ENCODE results near the gene KLRC4. TPM values are rescaled to one million over a fixed set of nuclear protein-coding genes. Genes with fewer than 3 reads are reported as not detected.

The KLRC4 gene
- total and polyA plus RNA-seq, 2 of the 4 experiments (the other 2 are of a cell fraction): not detected

DNA sequence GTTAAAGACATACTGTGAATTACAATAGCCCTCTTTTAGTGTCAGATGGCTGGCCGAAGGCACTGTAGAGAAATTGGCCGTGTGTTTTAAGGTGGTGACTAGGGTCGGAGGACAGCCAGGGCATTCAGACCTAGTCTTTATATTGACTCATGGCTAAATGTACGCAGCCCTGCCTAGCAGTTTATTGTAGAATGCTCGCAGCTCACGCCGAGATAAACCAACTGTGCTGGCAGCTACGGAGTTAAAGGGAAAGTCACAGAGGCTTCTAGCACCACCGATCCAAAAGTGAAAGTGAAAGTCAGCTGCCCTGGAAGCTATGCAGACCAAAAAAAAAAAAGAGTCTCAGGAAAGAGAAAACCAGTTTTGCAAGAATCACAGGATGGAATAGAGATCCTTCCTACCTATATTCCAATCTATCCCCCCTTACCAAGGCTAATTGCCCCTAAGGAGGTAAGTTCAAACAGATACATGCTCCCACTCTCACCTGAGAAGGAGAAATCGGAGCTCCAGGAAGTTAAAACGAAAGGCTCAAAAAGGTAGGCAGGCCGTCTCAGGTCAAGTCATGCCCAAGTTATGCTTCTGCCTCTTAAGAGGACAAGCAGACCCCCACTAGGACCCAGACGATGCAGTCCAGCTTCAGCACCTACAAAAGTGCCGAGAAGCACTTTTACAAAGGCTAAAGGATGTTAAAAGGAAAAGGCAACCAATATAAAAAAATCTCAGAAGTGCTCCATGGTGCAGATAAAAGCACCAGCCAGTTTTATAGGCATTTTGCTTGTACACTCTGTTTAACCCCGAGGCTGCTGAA lies 44.5 kb downstream of the KLRC4 start:
- Histone ChIP-seq H3K9ac (ENCODE audit: low read depth, low read length) (peak overlapping the region; percentile 87), H3K18ac (ENCODE audit: low read depth, low read length) (peak overlapping the region; percentile 90), H4K5ac (ENCODE audit: low read depth, low read length) (peak overlapping the region; percentile 95), H2BK5ac (ENCODE audit: low read depth, low read length, poor library complexity, severe bottlenecking) (peak overlapping the region; percentile 75), H2AFZ (replicated peaks; ENCODE audit: low read length, poor library complexity) (peak overlapping the region; percentile 92), H4K8ac (ENCODE audit: low read depth in 2 of 2, low read length in 2 of 2) (peak overlapping the region; percentile 95 to 96), H3K4me3 (ENCODE audit: insufficient read depth, low read depth, low read length) (peak overlapping the region; percentile 54), H4K91ac (ENCODE audit: insufficient read depth, low read depth, low read length) (peak overlapping the region; percentile 97), H3K9me3 (ENCODE audit: control insufficient read depth, insufficient read depth, low read length) (no peaks in the 10 kb centered on the region), H2BK120ac (ENCODE audit: low read depth, low read length) (peak overlapping the region; percentile 94), H3K14ac (replicated peaks; ENCODE audit: low read depth, low read length) (peak overlapping the region; percentile 94), H2BK20ac (ENCODE audit: low read depth, low read length) (peak overlapping the region; percentile 75), H3K36me3 (ENCODE audit: control insufficient read depth, insufficient read depth, low read length) (no peaks in the 10 kb centered on the region), H3K4me2 (ENCODE audit: low read depth, low read length) (peak overlapping the region; percentile 95), H3K23ac (ENCODE audit: low read depth, low read length) (peak overlapping the region; percentile 90), H2AK9ac (replicated peaks; ENCODE audit: low read depth, low read length, poor library complexity) (no peak overlapping the region), H3K56ac (ENCODE audit: extremely low read depth, insufficient read depth, low read length) (peak overlapping the region; percentile 87), H3K9me1 (ENCODE audit: insufficient read depth, low read length) (no peaks in the 10 kb centered on the region), H2AK5ac (ENCODE audit: low read depth, low read length) (no peak overlapping the region), H3K4ac (ENCODE audit: low read depth, low read length) (peak overlapping the region; percentile 92), H3K79me1 (ENCODE audit: low read depth in 1 of 2, low read length in 2 of 2) (no peaks in the 10 kb centered on the region), H3K27me3 (ENCODE audit: control insufficient read depth, insufficient read depth, low read length) (no peaks in the 10 kb centered on the region), H4K20me1 (ENCODE audit: insufficient read depth, low read length) (no peaks in the 10 kb centered on the region), H3K4me1 (ENCODE audit: control insufficient read depth, insufficient read depth, low read length) (peaks cover 22% of the 10 kb centered on the region), H2BK15ac (ENCODE audit: low read depth, low read length) (peak overlapping the region; percentile 97), H3K27ac (ENCODE audit: insufficient read depth, low read length) (peak overlapping the region; percentile 92)
- dilution Hi-C loops (cut with HindIII; ENCODE audit: low sequenced_read_pairs, unreplicated experiment) (no loop called here), in situ Hi-C loops (cut with MboI; ENCODE audit: low sequenced_read_pairs) (no loop called here), intact Hi-C loops (cut with micrococcal nuclease) (loop anchor here (1.0 to 2.0 kb wide), 2 partner anchors 153 to 354 kb away; partner anchors contain the start of gene GABARAPL1)
- CTCF ChIA-PET: interaction anchor here (0.5 kb wide), 1 partner anchor 331 kb away, joined by 3 read pairs; no protein-coding TSS in a partner anchor
- BruUV-seq (replicated peaks): no TSS peak
- WGBS, 2 experiments (ENCODE audit: extremely low coverage in 2 of 2, insufficient read length in 1 of 2): 0% methylated on average over 2 of the region's 15 CpGs; no CpG with 5 or more reads in 1 of the 2 experiments
- POLR2A ChIA-PET (ENCODE audit: unreplicated experiment): interaction anchor here (0.6 kb wide), 1 partner anchor 363 kb away, joined by 4 read pairs; no protein-coding TSS in a partner anchor
- ATAC-seq (ENCODE audit: low read depth) (peak; percentile 58), DNase-seq (peak; percentile 84)
- TF ChIP-seq SMC3 (IDR thresholded peaks at IDR 0.05; ENCODE audit: low read depth, low read length) (no peak), NFE2L2 (IDR thresholded peaks at IDR 0.05; ENCODE audit: low read depth, low read length) (no peak)

All from IMR-90 (cell line).